ENCODE measurements around the gene HOXB1.

Gene HOXB1

GRCh38 chr17:48567209-48567608 lies 36.4 kb upstream of the HOXB1 start:
- DNase-seq: no peak

GRCh38 chr17:48566717-48567116 lies 35.9 kb upstream of the HOXB1 start:
- DNase-seq: no peak

GRCh38 chr17:48565925-48566710 lies 35.3 kb upstream of the HOXB1 start:
- DNase-seq: no peak

GRCh38 chr17:48565022-48565554 lies 34.3 kb upstream of the HOXB1 start:
- no peak for DNase-seq

- no peak for DNase-seq
Observed at GRCh38 chr17:48564188-48565021, 33.6 kb upstream of the HOXB1 start.

GRCh38 chr17:48563867-48564187 lies 33.0 kb upstream of the HOXB1 start:
- no peak for DNase-seq

GRCh38 chr17:48563385-48563838 lies 32.6 kb upstream of the HOXB1 start:
- no peak for DNase-seq

- DNase-seq: no peak
Observed at GRCh38 chr17:48562934-48563333, 32.1 kb upstream of the HOXB1 start.

- DNase-seq: no peak
Observed at GRCh38 chr17:48561884-48562810, 31.3 kb upstream of the HOXB1 start.

- no peak for DNase-seq
Observed at GRCh38 chr17:48559840-48560817, 29.3 kb upstream of the HOXB1 start.

GRCh38 chr17:48559122-48559839 lies 28.5 kb upstream of the HOXB1 start:
- DNase-seq: no peak

GRCh38 chr17:48558831-48559121 lies 28.0 kb upstream of the HOXB1 start:
- no peak for DNase-seq

- no peak for DNase-seq
Observed at GRCh38 chr17:48558057-48558830, 27.4 kb upstream of the HOXB1 start.

GRCh38 chr17:48556576-48557401 lies 26.0 kb upstream of the HOXB1 start:
- DNase-seq: no peak

- no peak for DNase-seq
Observed at GRCh38 chr17:48556229-48556575, 25.4 kb upstream of the HOXB1 start.

- DNase-seq: no peak
Observed at GRCh38 chr17:48555258-48556228, 24.7 kb upstream of the HOXB1 start.

GRCh38 chr17:48554412-48555257 lies 23.8 kb upstream of the HOXB1 start:
- DNase-seq: no peak

Data from hippocampal formation (tissue), 2 donors.